GM21381 (cell line): ENCODE data around the gene EIF5A2.
"Not testable (repeated sequence)": the region's sequence is repeated elsewhere in the genome, so short reads cannot be mapped to it uniquely, and the experiment has no call there.

Experiments used
- ATAC-seq: cut with Tn5 transposase; IDR thresholded peaks from one replicate; pipeline ENCODE4 v1.9.1; 2021; ENCODE audit warnings: mild to moderate bottlenecking, moderate library complexity; ENCODE audit not compliant: unreplicated experiment

The EIF5A2 gene

DNA sequence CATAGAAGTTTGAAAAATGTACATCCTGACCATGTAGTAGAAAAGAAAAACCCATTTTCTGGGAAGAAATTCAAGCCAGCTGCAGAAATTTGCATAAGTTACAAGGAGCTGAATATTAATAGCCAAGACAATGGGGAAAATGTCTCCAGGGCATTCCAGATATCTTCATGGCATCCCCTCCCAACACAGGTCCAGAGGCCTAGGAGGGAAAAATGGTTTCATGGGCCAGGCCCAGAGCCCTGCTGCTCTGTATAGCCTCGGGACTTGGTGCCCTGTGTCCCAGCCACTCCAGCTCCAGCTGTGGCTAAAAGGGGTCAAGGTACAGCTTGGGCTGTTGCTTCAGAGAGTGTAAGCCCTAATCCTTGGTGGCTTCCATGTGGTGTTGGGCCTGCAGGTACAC lies 11.2 kb downstream of the EIF5A2 start:
- not testable (repeated sequence) for ATAC-seq

GRCh38 chr3:170896781-170897180 lies 11.7 kb downstream of the EIF5A2 start:
- no peak for ATAC-seq

- not testable (repeated sequence) for ATAC-seq
Observed at GRCh38 chr3:170896333-170896732, 12.1 kb downstream of the EIF5A2 start.

DNA sequence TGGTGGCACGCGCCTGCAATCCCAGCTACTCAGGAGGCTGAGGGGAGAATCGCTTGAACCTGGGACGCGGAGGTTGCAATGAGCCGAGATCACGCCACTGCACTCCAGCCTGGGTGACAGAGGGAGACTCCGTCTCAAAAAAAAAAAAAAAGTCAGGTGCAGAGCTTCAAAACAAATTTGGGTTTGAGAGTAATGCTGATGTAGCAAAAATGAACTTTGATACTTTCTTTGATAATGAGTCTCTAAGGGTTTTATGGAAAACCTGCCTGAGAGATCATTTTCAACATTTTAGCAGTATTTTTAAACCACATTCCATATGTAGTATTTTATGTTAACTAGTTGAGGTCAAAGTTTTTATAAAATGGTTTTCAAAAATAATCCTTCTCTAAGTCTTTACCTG lies 14.5 kb downstream of the EIF5A2 start:
- no peak for ATAC-seq

DNA sequence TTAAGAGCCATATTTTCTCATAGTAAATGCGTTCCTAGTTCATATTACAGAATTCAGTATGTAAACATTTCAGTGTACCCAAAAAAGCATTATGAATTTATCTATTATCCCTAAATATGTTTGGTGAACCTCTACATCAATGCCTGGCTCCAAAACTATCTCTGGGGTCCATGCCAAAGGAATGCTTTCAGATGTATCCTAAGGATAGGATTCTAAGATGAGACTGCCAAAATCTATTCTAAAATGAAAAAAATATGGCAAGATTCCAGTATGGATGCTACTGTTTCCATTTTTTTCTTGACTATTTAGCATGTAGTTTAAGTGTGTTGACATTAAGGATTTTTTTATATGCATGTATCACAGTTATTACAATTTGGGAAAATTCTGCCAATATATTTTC lies 18.8 kb downstream of the EIF5A2 start:
- no peak for ATAC-seq

GRCh38 chr3:170889132-170889531 lies 19.3 kb downstream of the EIF5A2 start:
- ATAC-seq = no peak

DNA sequence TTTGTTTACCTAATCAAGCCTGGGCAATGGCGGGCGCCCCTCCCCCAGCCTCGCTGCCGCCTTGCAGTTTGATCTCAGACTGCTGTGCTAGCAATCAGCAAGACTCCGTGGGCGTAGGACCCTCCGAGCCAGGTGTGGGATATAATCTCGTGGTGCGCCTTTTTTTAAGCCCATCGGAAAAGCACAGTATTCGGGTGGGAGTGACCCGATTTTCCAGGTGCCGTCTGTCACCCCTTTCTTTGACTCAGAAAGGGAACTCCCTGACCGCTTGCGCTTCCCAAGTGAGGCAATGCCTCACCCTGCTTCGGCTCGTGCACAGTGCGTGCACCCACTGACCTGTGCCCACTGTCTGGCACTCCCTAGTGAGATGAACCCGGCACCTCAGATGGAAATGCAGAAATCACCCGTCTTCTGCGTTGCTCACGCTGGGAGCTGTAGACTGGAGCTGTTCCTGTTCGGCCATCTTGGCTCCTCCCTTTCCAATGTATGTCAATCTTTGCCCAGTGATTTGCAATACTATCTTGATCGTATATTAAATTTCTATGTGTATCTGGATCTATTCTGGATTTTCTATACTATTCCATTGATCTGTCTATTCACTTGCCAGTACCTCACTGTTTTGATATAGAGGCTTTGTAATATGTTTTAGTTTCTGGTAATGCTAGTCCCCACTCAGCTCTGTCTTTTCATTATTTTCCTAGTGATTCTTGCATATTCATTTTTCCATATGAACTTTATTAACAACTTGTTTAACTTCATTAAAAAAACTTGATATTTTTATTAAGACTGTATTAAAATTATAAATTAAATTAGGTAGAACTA lies 24.1 kb downstream of the EIF5A2 start:
- not testable (repeated sequence) for ATAC-seq

DNA sequence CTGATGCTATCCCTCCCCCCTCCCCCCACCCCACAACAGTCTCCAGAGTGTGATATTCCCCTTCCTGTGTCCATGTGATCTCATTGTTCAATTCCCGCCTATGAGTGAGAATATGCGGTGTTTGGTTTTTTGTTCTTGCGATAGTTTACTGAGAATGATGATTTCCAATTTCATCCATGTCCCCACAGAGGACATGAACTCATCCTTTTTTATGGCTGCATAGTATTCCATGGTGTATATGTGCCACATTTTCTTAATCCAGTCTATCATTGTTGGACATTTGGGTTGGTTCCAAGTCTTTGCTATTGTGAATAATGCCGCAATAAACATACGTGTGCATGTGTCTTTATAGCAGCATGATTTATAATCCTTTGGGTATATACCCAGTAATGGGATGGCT lies 29.7 kb downstream of the EIF5A2 start:
- not testable (repeated sequence) for ATAC-seq

DNA sequence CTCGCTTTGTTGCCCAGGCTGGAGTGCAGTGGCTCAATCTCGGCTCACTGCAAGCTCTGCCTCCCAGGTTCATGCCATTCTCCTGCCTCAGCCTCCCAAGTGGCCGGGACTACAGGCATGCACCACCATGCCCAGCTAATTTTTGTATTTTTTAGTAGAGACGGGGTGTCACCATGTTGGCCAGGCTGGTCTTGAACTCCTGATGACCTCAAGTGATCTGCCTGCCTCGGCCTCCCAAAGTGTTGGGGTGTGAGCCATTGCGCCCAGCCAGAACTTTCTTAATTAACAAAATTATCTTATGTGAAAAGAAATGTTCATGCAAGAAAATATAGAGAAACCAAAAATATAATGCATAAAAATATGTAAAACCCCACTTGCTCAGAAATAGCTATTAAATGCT lies 31.1 kb downstream of the EIF5A2 start:
- not testable (repeated sequence) for ATAC-seq

- no peak for ATAC-seq
Observed at GRCh38 chr3:170876537-170876936, 31.9 kb downstream of the EIF5A2 start.

DNA sequence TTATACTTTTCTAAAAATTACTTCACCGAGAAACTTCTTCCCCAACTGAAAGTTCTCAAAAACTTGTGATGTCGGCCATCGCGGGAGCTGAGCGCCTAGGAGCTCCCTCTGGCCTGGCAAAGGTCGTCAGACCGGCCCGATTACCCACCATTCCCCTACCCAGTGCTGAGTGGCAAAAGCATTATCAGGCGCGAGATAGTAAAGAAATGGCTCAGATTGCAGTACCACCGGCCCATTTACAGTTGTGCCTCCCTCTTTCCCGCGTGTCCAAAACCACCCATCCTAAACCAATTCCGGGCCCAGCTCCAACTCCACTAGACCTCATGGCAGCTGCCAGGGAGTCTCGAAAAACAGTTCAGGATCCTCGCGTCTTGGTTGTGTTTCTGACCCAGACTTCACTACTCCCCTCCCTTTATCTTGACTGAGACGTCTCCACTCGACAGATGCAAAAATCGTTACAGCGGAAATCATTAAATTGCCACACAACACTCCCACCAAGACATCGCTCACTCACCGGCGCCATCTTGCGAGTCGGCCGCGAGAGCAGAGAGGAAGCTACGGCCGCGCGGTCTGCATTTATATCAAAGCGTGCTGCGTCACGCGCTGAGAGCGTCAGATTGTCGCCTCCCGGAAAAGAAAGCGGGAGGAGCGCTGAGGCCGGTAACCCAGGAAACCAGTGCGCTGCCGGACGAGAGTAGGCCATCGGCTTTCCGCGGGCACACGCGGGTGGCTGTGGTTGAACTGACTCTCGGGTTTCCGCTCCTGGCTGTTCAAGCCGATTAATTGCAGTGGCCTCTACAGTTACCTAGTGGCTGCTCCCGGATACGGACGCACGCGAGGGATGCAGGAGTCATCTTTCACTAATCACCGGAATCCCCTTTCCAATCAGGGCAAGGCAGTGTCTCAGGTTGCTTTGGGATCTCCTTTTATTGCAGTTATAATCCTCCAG lies 38.5 kb downstream of the EIF5A2 start, which contains the start of gene RPL22L1:
RPL22L1 (minus strand) TSS at position 551 of the 949 bp plus-strand sequence; CDS start at position 523, 28 bp downstream.
- ATAC-seq = peak; percentile 98

GRCh38 chr3:170869239-170869590 lies 39.2 kb downstream of the EIF5A2 start:
- no peak for ATAC-seq

DNA sequence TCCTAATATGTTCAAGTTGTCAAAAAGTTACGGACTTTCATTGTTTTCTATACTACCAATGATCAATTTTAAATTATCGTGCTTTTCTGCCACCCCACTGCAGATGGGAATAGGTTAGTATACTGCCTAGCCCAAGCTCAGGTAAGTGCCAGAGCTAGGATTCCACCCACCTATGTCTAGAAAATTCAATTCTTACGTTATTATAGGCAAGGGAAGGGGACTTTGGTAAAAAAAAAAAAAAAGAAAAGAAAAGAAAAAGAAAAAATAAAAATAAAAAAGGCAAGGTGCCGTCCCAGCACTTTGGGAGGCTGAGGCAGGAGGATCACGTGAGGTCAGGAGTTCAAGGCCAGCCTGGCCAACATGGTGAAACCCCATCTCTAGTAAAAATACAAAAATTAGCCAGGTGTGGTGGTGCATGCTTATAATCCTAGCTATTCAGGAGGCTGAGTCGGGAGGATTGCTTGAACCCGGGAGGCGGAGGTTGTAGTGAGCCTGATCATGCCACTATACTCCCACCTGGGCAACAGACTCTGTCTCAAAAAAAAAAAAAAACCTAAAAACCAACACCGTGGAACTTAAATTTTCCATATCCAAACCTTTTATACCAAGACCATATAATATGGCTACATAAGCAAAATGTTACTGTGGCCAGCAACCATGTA lies 39.7 kb downstream of the EIF5A2 start:
- no peak for ATAC-seq

DNA sequence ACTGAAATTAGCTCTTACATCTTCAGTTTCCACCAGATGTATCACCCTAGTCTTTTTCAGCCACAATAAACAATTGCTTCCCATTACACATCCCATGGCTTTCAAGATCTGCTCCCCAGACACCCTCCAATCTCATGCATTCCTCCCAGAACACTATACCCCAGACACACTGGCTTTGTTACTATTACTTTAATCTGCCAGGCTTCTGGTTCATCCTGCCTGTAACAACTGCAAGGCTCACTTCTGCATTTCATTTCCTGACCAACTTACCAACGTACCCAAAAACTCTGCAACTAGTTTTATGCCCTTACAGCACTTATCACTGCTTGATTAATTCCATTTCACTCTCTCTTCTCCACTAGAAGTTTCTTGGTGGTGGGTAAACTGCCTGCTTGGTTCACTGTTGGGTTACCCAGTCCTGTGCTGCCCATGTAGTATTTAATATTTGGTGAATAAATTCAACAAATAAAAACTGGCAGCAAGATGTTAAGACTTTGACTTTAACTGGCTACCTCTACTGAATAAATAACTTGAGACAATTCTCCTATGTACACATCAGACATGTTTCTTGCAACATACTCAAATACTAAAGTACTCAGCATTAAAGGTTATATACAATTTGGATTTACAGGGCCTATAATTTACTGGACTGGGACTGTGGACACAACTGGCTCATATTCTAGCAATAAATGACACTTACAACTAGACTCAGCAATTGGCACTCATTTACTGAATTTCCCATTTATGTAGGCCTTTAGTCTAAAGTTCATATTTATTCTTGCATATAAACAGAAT lies 41.1 kb downstream of the EIF5A2 start:
- ATAC-seq = no peak

- ATAC-seq = no peak
Observed at GRCh38 chr3:170866499-170866898, 41.9 kb downstream of the EIF5A2 start.

DNA sequence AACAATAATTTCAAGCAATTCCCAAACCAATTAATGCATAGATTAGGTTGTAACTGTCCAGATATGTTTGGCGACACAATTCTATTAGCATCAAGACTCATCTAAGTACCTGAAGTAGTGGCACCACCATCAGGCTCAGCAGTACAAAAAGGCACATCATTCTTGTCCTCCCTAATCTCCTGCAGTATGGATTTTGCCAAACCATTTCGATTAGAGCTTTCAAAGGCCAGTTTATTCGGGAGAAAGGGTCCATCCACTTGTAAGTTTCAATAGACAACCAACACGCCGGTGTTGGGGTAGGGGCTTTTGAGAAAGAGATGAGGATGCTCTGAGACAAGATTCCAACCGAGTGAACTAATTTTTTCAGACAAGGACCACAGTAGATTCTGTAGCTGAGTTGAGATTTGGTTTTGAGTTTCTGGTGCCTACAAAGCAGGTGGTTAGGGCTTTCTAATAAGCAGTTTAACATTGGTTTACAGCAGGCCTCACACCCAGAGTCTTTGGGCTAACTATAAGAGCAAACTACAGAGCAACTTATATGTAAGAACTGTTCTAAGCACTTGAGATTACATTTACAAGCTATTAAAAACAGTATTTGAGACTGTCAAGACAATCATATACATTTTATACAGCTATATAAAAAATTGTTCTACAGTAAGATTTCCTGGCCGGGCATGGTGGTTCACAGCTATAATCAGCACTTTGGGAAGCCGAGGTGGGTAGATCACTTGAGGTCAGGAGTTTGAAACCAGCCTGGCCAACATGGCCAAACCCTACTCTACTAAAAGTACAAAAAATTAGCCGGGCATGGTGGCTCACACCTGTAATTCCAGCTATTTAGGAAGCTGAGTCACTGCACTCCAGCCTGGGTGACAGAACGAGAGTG lies 43.0 kb downstream of the EIF5A2 start:
- no peak for ATAC-seq

- no peak for ATAC-seq
Observed at GRCh38 chr3:170864525-170865208, 43.8 kb downstream of the EIF5A2 start.

- ATAC-seq = no peak
Observed at GRCh38 chr3:170863816-170864215, 44.6 kb downstream of the EIF5A2 start.
